ENCODE results near the gene RGMB.
"Not testable (repeated sequence)": the region's sequence is repeated elsewhere in the genome, so short reads cannot be mapped to it uniquely, and the experiment has no call there.

RGMB gene

GRCh38 chr5:98773464-98774191 is at the start of gene RGMB:
Gene RGMB (plus strand): TSS chr5:98773663. CDS start chr5:98774071, 408 bp downstream.
- TF ChIP-seq POLR2A (IDR thresholded peaks at IDR 0.05; ENCODE audit: low read depth, low read length): peak; percentile 69
- FAIRE-seq (peak; percentile 90), DNase-seq (ENCODE audit: insufficient read length, low spot score) (peak; percentile 88)

GRCh38 chr5:98726258-98726657 is 47.2 kb upstream of the RGMB start:
- no peak for FAIRE-seq
- no peak for DNase-seq (ENCODE audit: insufficient read length, low spot score)
- TF ChIP-seq POLR2A (IDR thresholded peaks at IDR 0.05; ENCODE audit: low read depth, low read length): no peak

GRCh38 chr5:98727686-98728085 is 45.8 kb upstream of the RGMB start:
- no peak for FAIRE-seq
- no peak for DNase-seq (ENCODE audit: insufficient read length, low spot score)
- TF ChIP-seq POLR2A (IDR thresholded peaks at IDR 0.05; ENCODE audit: low read depth, low read length): no peak

GRCh38 chr5:98734646-98735045 is 38.8 kb upstream of the RGMB start:
- DNase-seq (ENCODE audit: insufficient read length, low spot score) (no peak), FAIRE-seq (no peak)
- TF ChIP-seq POLR2A (IDR thresholded peaks at IDR 0.05; ENCODE audit: low read depth, low read length): no peak

- DNase-seq (ENCODE audit: insufficient read length, low spot score) (no peak), FAIRE-seq (peak; percentile 45)
- TF ChIP-seq POLR2A (IDR thresholded peaks at IDR 0.05; ENCODE audit: low read depth, low read length): no peak
Measured at GRCh38 chr5:98735806-98736507, 37.5 kb upstream of the RGMB start.

- FAIRE-seq: no peak
- no peak for DNase-seq (ENCODE audit: insufficient read length, low spot score)
- TF ChIP-seq POLR2A (IDR thresholded peaks at IDR 0.05; ENCODE audit: low read depth, low read length): no peak
Measured at GRCh38 chr5:98736753-98737152, 36.7 kb upstream of the RGMB start.

- not testable (repeated sequence) for DNase-seq (ENCODE audit: insufficient read length, low spot score)
Measured at GRCh38 chr5:98737441-98737840, 36.0 kb upstream of the RGMB start.

GRCh38 chr5:98738481-98739149 is 34.8 kb upstream of the RGMB start:
- DNase-seq (ENCODE audit: insufficient read length, low spot score); FAIRE-seq: not testable (repeated sequence)

More at GRCh38 chr5:98737441-98737840, 36.0 kb upstream of the RGMB start:
- not testable (repeated sequence) for FAIRE-seq

GRCh38 chr5:98741926-98742325 is 31.5 kb upstream of the RGMB start:
- TF ChIP-seq POLR2A (IDR thresholded peaks at IDR 0.05; ENCODE audit: low read depth, low read length): no peak
- DNase-seq (ENCODE audit: insufficient read length, low spot score): no peak
- no peak for FAIRE-seq

- FAIRE-seq: no peak
- DNase-seq (ENCODE audit: insufficient read length, low spot score): no peak
- TF ChIP-seq POLR2A (IDR thresholded peaks at IDR 0.05; ENCODE audit: low read depth, low read length): no peak
Measured at GRCh38 chr5:98742396-98743073, 30.9 kb upstream of the RGMB start.

- FAIRE-seq; DNase-seq (ENCODE audit: insufficient read length, low spot score): not testable (repeated sequence)
Measured at GRCh38 chr5:98748259-98748658, 25.2 kb upstream of the RGMB start.

- DNase-seq (ENCODE audit: insufficient read length, low spot score): no peak
Measured at GRCh38 chr5:98749046-98749445, 24.4 kb upstream of the RGMB start.

GRCh38 chr5:98750693-98751092 is 22.8 kb upstream of the RGMB start:
- FAIRE-seq: peak; percentile 20
- TF ChIP-seq POLR2A (IDR thresholded peaks at IDR 0.05; ENCODE audit: low read depth, low read length): no peak
- DNase-seq (ENCODE audit: insufficient read length, low spot score): no peak

More at GRCh38 chr5:98749046-98749445, 24.4 kb upstream of the RGMB start:
- FAIRE-seq: no peak
- TF ChIP-seq POLR2A (IDR thresholded peaks at IDR 0.05; ENCODE audit: low read depth, low read length): no peak

GRCh38 chr5:98752331-98752730 is 21.1 kb upstream of the RGMB start:
- not testable (repeated sequence) for DNase-seq (ENCODE audit: insufficient read length, low spot score); FAIRE-seq

GRCh38 chr5:98752801-98753200 is 20.7 kb upstream of the RGMB start:
- FAIRE-seq: peak; percentile 23
- not testable (repeated sequence) for DNase-seq (ENCODE audit: insufficient read length, low spot score)

Measured in H54 (cell line).